GM12891 (cell line): ENCODE data around the gene CACNG1.

Experiments used
- PAX5 ChIP-seq: IDR thresholded peaks from 2 replicates; pipeline ENCODE4 v1.6.1; 2011; ENCODE audit warnings: low read length, moderate library complexity, mild to moderate bottlenecking; ENCODE audit not compliant: insufficient read depth, severe bottlenecking
- POLR2A ChIP-seq: IDR thresholded peaks from 2 replicates; pipeline ENCODE4 v1.6.1; 2011; ENCODE audit warnings: low read depth, low read length, control low read depth
- POLR2AphosphoS5 ChIP-seq: IDR thresholded peaks from 2 replicates; pipeline ENCODE4 v1.6.1; 2011; ENCODE audit warnings: low read depth, low read length, control low read depth
- POU2F2 ChIP-seq: IDR thresholded peaks from 2 replicates; pipeline ENCODE4 v1.6.1; 2011; ENCODE audit warnings: low read depth, mild to moderate bottlenecking, control low read depth, low read length, moderate library complexity
- SPI1 ChIP-seq: IDR thresholded peaks from 2 replicates; pipeline ENCODE4 v1.6.1; 2011; ENCODE audit warnings: low read depth, low read length, control low read depth
- TAF1 ChIP-seq: IDR thresholded peaks from 2 replicates; pipeline ENCODE4 v1.6.1; 2011; ENCODE audit warnings: low read depth, low read length, control low read depth

GRCh38 chr17:67069603-67070136 lies 25.3 kb downstream of the CACNG1 start:
- TF ChIP-seq POLR2A (no peak), POLR2AphosphoS5 (no peak), TAF1 (no peak), POU2F2 (no peak), PAX5 (no peak), SPI1 (no peak)
